Measurements from ENCODE around the gene POPDC2.

DNA sequence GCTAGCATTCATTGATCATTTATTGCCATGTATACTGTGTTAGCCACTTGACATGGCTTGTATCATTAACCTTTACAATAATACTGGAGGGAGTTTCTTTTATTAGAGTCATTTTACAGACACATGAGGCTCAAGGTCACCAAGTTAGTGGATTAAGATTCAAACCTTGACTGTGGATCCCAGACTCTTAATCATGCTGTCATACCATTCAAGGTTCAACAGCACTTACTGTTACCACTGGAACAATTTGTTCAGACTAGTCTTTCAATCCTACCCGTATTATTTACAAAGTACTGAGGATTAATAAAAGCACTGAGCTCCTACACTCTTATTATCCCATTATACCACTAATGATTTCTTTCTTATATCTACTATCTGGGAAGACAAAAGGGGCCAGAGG lies 15.6 kb upstream of the POPDC2 start:
- TF ChIP-seq CTCF (IDR thresholded peaks at IDR 0.05) = no peak
- no peak for TF ChIP-seq EZH2 (IDR thresholded peaks at IDR 0.05; ENCODE audit: borderline replicate concordance, insufficient read depth, low read depth, low read length, poor library complexity, severe bottlenecking)
